Activated naive CD8-positive, alpha-beta T cell treated with anti-CD3 and anti-CD28 coated beads, Interleukin-2, amount 50 U/mL, for 16 hours (primary cell): ENCODE results near the gene LAMTOR2.
"Not testable (repeated sequence)": the region's sequence is repeated elsewhere in the genome, so short reads cannot be mapped to it uniquely, and the experiment has no call there.

Source experiments
- DNase-seq: peaks from one replicate; pipeline ENCODE4 v3.0.0-alpha.2; 2020; ENCODE audit warnings: low read depth, low spot score

Gene LAMTOR2

DNA sequence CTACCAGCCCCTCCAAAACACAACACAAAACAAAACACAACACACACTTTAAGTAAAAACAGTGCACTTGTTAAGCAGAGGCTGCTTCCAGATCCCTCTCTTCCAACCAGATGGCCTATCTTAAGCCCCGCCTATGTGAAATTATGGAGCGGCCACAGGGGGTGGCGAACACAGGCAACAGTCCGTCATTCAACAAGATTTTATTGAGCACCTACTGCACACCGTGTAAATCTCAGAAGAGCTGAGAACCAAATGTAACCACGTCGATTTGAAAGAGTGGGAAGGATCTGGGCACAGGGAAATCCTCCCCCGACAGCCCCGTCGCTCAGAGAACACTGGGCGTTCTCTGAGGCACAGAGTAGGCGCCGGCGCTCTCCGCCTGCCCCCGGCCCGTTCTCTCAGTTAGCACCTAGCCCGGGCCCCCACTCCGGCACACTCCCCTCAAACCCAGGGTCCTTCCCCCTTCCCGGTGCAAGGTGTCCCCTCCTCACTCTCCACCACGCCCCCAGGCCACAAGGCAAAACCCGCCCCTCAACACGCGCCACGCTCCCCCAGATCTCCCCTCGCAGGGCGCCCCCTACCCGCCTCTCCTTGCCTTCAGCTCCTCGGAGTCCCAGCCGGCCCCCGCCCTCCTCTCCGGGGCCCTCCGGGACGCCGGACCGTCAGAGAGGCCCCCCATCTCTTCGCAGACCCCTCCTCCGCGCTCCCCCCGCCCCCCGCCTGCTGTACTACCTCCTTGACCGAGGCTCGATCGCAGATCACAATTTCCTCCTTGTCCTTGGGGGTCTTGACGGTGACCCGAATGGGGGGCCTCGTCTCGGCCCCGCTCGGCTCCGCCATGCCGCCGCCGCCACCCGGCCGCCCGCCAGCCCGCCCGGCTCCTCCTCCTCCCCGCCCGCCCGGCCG lies 1.5 kb upstream of the LAMTOR2 start:
- DNase-seq: peak; percentile 48

DNA sequence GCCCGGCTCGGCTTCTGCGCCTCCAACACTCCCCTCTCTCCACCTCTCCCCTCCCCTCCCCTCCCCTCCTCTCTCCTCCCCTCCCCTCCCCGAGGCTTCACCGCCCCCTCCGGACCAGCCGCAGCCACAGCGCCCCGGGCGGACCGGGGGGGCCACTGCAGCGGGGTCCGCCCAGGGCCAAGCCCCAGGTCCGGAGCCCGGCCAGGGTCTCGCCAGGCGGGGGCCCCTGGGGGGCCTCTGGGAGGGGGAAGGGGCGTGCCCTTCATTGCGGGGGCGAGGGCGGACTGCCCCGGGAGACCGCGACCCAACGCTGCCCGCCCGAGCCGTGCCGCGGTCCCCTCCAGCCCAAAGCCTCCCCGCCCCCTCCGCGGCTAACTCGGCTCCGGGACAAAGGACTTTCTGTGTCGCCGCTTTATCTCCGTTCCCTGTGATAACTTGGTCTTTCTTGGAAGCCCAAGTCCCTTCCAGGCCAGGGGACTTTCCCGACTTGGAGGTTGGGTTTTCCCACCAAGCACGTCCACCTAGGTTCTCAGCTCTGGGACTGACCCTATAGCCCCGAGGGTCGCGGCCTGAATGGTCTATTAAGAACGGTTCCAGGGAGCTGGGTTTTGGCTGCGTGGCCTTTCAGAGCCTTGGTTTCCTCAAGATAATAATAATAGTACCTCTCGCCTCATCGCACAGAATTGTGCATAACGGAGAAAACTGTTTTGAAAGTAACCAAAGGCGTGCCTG lies 648 bp upstream of the LAMTOR2 start, which contains the start of gene UBQLN4:
TSS of gene UBQLN4 (minus strand) at position 31 of the 732 bp plus-strand sequence. CDS start 97 bp downstream, outside the sequence.
- peak; percentile 77 for DNase-seq

DNA sequence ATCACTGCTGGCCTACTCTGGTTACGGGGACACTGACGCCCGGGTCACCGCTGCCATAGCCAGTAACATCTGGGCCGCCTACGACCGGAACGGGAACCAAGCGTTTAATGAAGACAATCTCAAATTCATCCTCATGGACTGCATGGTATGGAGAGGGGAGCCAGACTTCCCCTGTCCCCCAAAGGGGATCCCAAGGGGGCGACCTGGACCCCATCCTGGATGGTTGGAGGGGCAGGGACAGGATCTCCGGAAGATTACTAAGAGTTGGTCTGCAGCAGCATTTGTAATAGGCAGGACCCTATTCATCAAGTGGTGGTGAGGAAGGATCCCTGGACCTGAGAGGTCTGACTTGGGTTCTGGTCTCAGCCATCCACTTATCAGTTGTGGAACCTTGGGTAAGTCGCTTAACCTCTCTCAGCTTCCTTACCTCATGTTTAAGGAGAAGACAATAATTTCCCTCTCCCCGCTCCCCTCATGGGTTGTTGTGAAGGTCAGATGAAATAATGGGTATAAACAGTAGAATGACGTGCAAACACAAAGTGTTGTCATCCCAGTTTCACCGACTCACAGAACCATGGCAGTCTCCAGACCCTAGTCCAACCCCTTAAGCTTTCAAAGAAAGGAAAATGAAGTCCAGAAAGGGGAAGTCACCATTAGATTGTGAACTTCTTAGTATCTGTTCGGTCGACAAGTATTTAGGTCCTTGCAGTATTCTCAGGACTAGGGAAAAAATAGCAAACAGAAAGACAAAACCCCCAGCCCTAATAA lies 883 bp downstream of the LAMTOR2 start:
- DNase-seq: no peak

DNA sequence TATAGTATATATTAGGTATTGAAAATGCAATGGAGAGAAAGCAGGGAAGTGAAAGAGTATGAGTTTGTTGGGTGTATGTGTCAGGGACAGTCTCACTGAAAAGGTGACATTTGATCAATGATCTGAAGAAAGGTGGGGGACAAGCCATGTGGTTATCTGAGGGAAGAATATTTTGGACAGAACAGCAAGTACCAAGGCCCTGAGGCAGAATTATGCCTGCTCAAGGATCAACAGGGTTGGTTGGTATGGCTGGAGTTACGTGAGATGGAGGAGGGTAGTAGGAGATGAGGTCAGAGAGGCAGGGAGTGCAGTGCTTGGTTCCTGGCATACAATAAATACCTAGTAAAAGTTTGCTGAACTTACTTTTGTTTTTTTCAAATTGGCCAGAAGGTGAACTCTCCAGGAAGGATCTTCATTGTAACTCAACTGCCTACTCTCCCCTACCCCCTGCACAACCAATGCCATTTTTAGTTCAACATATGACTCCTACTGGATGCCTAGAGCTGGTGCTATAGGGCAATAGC lies 1.8 kb downstream of the LAMTOR2 start:
- no peak for DNase-seq

DNA sequence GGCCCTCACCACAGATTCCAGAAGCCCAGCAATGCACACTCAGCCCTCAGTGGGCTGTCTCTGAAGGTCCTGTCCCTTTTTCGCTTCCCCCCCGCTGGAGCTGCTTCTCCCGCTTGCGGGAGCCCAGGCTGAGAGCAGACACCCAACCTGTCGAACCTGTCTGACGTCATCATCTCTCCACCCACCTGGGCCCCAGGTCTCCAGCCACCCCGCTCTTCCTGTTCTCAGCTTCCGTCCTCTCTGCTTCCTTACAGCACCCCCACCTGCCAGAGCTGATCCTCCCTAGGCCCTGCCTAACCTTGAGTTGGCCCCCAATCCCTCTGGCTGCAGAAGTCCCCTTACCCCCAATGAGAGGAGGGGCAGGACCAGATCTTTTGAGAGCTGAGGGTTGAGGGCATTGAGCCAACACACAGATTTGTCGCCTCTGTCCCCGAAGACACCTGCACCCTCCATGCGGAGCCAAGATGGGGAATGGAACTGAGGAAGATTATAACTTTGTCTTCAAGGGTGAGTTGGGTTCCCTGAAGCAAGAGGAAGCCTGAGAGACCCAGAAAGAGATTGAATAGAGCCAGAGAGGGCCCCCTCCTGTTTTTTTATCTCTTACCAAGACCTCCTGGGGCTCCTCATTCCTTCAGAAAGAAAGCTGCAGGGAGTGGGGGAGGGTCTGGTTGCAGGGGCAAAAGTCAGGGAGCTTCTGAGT lies 6.5 kb downstream of the LAMTOR2 start, which contains the start of gene RAB25:
TSS of gene RAB25 (plus strand) at position 224 of the 700 bp plus-strand sequence. CDS start at position 465, 241 bp downstream.
- DNase-seq: no peak

DNA sequence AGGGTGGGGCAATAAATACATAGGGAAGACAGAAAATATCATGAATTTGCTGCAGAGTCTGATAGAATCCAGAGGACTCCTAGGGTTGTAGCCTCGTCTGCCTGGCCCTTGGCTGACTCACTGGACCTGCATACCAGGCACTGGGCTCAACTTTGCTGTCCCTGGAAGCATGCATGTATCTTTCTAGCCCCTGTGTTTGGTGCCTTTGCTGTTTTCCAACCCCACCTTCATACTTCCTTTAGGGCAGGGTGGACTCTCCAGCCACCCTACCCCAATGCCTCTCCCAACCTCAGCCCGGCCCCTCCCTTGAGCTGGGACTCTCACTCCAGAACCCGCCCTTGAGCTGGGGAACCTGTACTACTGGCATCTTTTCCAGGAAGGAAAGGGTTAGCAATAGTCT lies 7.6 kb downstream of the LAMTOR2 start:
- no peak for DNase-seq

DNA sequence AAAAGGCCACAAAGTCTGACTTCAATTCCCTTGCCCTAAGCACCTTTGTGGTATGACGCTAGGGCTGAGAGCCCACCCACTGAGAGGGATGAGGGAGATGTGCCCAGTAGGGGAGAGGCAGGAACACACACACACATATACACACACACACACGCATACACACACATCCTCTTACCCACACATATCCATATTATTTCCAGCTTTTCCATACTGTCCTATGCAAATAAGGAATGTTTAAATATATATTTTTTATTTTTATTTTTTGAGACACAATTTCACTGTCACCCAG lies 9.4 kb downstream of the LAMTOR2 start:
- DNase-seq: no peak

DNA sequence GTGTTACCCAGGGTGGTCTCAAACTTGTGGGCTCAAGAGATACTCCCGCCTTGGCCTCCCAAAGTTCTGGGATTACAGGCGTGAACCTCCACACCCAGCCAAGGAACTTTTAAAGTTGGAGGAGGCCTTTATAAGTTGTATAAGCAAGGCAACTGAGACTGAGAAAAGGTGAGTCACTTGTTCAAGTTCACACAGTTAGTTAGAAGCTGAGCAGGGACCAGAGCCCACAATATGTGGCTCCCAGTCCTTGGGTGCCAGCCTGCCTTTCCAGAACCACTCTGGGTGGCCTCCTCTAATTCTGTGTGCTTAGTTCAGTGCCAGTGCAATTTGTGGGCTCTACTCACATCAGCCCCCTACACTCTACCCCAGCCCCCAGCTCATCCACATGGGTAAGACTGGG lies 10.0 kb downstream of the LAMTOR2 start:
- DNase-seq: no peak

DNA sequence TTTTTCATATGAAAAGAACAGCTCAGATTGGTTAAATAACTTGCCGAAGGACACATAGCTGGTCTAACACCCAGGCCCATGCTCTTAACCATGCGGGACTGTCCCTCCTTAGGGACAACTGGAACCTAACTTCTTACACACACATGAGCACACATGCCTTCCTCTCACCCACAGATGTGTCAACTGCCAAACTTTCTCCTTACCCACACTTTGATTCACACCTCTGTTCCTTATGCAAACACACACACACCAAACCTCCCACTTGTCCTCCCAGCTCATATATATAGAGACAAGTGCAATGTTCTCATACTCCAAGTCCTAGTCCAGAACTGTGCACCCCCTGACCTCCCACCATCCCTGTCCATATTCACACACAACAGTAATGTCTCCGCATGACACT lies 10.6 kb downstream of the LAMTOR2 start:
- no peak for DNase-seq

DNA sequence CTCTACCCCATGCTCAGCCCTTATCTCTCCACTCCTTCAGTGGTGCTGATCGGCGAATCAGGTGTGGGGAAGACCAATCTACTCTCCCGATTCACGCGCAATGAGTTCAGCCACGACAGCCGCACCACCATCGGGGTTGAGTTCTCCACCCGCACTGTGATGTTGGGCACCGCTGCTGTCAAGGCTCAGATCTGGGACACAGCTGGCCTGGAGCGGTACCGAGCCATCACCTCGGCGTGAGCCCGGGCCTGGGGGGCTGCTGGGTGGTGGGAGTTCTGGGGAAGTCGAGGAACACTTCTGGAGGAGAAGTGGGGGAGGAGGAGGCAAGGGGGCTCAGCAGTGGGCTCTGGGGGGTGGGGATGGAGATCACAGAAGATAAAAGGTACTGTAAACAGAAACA lies 11.3 kb downstream of the LAMTOR2 start:
- DNase-seq: no peak

DNA sequence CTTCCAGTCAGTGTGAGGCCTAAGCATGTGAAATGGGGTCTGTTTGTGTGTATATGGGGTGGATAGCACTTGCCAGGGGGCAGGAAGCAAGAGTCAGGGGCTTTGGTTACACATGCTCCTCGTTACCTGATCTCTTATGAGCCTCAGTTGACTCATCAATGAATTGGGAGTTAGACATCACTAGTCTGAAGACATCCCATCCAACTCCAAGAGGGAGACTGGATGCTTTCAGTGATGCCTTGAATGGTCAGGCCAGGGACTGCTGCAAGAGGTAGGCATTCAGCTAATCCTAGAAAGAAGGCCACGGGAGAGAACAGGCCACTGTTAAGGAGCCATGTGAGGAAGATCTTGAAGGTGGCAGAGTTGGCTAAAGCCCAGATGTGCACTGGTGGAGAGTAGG lies 12.7 kb downstream of the LAMTOR2 start:
- no peak for DNase-seq

DNA sequence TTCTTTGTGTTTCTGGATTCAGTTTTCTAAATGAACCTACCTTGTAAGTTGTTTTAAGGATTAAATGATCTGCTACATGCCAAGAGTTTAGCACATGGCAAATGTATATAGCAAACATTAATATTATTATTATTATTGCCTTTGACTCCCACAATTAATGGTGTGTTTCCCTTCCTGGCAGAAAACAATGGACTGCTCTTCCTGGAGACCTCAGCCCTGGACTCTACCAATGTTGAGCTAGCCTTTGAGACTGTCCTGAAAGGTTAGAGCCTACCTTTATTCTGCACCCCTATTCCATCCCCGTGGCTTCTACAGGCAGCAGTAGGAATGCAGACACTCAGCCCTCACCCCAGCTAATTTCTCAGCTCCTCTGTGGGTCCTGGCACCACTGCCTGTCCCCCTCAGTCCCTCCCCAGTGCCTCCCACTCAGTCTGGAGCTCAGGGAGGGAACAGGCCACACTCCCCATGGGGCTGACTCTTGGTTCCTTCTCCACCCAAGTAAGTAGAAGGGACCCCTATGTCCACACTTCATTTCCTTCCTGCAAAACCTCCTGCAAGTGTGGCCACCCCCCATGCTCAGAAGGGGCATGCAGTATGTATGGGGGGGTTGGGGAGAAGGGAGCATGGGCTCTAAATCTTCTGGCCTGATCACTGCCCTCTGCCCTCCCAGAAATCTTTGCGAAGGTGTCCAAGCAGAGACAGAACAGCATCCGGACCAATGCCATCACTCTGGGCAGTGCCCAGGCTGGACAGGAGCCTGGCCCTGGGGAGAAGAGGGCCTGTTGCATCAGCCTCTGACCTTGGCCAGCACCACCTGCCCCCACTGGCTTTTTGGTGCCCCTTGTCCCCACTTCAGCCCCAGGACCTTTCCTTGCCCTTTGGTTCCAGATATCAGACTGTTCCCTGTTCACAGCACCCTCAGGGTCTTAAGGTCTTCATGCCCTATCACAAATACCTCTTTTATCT lies 15.2 kb downstream of the LAMTOR2 start:
- no peak for DNase-seq

DNA sequence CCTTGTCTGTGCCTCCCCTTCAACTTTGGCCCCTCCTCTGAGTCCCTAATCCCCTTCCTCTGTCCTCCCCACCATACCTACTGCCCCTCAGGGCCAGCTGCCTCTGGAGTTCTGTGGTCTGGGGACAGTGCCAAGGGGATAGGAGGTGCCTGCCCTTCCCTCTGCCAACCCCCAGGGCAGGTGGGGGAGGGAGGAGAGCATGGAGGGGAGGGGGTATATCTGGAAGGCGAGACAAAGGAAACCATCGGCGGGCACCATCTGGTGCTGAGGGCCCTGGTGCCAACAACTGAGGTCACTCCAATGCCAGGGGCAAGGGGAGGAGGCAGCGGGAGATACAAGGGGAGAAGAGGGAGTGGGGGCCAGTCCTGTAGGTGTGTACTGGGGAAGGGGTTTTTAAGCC lies 16.0 kb downstream of the LAMTOR2 start:
- no peak for DNase-seq

DNA sequence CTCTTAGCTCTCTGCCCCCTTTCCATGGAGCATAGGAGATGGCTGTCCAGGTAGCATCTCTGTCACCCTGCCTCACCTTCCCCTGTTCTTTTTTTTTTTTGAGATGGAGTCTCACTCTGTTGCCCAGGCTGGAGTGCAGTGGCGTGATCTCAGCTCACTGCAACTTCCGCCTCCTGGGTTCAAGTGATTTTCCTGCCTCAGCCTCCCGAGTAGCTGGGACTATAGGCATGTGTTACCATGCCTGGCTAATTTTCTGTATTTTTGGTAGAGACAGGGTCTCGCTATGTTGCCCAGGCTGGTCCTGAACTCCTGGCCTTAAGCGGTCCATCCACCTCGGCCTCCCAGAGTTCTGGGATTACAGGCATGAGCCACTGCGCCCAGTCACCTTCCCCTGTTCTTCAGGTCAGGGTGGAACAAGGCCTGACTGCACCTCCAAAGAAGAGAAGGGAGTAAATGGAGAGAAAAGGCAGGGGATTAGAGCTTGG lies 16.8 kb downstream of the LAMTOR2 start:
- not testable (repeated sequence) for DNase-seq

DNA sequence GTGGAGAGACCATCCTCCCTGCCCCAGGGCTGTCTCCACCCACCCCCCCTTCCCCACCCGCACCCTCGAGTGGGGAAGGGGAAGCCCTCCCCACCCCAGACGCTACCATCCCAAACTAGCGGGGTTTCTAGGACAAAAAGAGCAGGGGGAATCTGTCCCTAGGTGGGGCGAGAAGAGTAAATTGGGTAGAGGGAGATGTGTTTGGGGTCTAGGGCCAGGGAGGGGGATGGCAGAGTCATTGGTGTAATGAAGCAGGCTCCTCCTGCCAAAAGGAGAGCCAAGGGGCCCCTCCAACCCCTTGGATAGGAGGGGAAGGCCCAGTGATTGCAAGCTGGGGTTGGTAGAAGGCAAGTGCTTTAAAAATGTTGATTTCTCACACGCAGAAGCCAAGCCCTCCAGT lies 17.7 kb downstream of the LAMTOR2 start:
- no peak for DNase-seq

DNA sequence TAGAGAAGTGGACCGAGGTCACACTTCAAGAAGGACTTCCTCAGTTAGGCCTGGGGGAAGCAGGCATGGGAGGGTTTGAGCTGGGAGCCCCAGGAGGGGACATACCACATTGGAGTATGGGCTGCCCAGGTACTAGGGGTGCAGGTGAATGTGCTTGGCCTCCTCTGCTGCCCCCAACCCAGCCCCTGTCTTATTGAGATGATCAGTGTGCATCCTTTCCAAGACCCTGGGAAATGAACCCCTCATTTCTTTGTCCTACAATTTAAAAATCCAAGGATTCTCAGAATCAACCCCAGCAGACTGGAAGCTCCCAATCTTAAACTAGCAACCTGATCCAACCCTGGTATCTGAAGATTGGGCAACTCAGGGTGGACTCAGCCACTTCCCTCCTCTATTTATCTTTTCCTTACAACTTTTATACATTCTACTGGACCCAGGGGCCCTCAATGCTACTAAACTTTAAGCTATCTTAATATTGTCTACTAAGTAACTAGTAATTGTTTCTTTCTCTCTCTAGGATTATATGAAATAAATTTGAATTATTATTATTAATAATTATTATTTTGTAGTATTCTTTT lies 18.6 kb downstream of the LAMTOR2 start:
- no peak for DNase-seq

DNA sequence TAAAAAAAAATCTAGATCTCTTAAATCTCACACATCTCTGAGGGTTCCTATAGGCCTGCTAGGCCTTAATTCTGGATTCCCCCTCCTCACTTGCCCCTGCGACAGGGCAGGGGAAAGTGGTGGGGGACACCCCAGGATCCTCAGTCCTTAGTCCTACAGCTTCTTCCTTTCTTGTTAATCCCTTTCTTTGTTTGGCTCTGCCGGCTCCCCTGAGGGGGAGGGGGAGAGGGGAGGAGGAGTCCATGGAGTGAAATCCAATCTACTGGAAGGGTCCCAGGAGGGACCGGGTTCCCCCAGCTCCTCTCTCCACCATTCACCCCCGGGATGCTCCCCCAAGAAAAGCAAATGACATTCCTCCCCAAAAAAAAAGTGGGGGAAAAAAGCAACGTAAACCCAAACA lies 19.2 kb downstream of the LAMTOR2 start:
- DNase-seq: no peak

DNA sequence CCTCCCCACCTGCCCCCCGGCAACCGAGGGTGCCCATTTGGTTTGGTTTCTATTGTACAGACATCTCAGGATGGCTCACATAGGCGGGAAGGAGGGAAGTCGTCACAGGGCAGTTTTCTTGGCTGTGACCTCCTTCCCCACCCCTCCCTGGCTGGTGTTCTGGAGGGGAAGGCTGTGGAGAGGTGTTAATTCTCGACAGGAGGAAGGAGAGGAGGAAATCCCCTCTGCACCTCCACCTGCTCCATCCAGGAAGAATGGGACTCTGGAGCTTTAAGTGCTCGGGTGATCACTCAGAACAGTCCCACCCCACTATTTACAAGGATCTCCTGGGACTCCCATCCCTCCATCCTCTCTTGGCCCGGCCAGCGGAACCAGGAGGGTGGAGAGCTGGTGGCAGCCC lies 20.1 kb downstream of the LAMTOR2 start:
- no peak for DNase-seq

DNA sequence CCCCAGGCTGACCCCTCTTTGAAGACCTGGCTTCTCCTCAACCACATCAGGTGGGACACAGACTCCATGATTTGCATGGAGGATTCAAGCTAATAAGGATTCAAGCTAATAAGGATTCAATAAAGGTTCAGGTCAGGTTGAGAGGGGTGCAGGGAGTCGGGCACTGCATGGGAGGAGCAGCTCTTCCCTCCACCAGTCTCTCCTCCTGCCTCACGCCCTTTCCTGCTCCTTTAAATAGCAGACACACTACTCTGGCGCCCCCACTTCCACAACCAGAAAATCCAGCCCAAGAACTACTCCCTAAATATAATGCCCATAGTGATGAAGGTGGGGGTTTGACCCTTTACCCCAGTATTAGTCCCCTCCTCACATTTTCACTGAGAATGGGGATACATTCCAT lies 20.6 kb downstream of the LAMTOR2 start:
- no peak for DNase-seq

DNA sequence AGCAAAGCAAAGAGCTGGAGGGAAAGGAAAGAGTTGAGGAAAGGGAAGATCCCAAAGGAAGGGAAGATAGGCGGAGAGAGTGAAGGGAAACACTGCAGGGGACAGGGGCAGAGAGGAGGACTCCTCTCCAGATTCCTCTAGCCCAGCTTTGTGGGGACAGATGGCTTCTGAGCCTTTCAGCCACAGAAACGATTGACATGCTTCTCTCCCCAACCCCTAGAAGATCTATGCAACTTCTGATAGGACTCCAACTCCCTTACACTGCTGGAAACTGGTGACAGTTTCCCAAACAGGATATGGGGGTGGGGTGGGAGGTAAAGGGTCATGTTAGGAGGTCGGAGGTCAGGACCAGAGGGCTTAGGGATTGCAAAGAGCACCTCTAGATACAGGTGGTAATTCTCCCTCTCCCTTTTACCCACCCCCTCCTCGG lies 21.2 kb downstream of the LAMTOR2 start:
- DNase-seq: no peak
